Neural progenitor cell (in vitro differentiated cells): Measurements from ENCODE around the gene CGRRF1.

Source experiments
- CTCF ChIP-seq: fragments of 200-600 bp; sonication (generic); IDR thresholded peaks from 2 replicates; pipeline ENCODE4 v1.5.1; 2017; ENCODE audit warnings: antibody characterized with exemption, mild to moderate bottlenecking
- EZH2 ChIP-seq: fragments of 200-600 bp; sonication (generic); IDR thresholded peaks from 2 replicates; pipeline ENCODE4 v1.6.1; 2017; ENCODE audit warnings: antibody characterized with exemption, mild to moderate bottlenecking, moderate library complexity
- EZH2phosphoT487 ChIP-seq: fragments of 200-600 bp; sonication (generic); IDR thresholded peaks from 2 replicates; pipeline ENCODE4 v1.6.1; 2017; ENCODE audit warnings: antibody characterized with exemption

GRCh38 chr14:54585214-54585613 lies 75.5 kb downstream of the CGRRF1 start:
- TF ChIP-seq CTCF = no peak
- TF ChIP-seq EZH2 = no peak
- no peak for TF ChIP-seq EZH2phosphoT487
